Subcutaneous adipose tissue (tissue), 4 donors: ENCODE data around the gene SLK. TPM values are rescaled to one million over a fixed set of nuclear protein-coding genes. Genes with fewer than 3 reads are reported as not detected.

Experiments used
- total RNA-seq, 4 donors: library from RNA; depleted of rRNA; stranded (reverse); fragments of >200 nt; gene quantifications; one replicate each; pipeline ENCODE4 v1.1.0, GENCODE V29; 2016
- TF ChIP-seq, protein P1 (sequence below): fragments of 450-650 bp; IDR thresholded peaks from one replicate; pipeline ENCODE4 v1.5.1; 2016; ENCODE audit warnings: low read depth, mild to moderate bottlenecking, control low read depth, antibody characterized with exemption, moderate library complexity

The SLK gene
- total RNA-seq, 4 donors from 2014 or later, result 47.4 to 73.5 (median 65.9) TPM

DNA sequence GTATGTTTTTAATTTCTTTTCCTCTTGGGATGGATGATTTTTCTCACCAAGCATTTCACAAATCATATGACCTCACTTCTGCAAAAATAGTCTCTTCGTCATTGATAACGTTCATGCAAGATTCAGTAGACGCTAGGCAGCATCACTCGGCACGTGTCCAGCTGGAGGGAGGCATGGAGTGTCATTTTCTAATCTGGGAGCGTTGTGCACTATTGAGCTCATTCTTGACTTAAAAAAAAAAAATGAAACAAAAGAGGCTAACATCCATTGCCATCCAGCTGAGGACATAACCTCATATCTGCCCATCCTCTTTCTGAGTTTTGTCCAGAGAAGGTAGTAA is 62.6 kb downstream of the SLK start:
- TF ChIP-seq, protein P1, sequence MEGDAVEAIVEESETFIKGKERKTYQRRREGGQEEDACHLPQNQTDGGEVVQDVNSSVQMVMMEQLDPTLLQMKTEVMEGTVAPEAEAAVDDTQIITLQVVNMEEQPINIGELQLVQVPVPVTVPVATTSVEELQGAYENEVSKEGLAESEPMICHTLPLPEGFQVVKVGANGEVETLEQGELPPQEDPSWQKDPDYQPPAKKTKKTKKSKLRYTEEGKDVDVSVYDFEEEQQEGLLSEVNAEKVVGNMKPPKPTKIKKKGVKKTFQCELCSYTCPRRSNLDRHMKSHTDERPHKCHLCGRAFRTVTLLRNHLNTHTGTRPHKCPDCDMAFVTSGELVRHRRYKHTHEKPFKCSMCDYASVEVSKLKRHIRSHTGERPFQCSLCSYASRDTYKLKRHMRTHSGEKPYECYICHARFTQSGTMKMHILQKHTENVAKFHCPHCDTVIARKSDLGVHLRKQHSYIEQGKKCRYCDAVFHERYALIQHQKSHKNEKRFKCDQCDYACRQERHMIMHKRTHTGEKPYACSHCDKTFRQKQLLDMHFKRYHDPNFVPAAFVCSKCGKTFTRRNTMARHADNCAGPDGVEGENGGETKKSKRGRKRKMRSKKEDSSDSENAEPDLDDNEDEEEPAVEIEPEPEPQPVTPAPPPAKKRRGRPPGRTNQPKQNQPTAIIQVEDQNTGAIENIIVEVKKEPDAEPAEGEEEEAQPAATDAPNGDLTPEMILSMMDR, result no peak

GRCh38 chr10:104031631-104032030 is 64.7 kb downstream of the SLK start:
- TF ChIP-seq, protein P1, result no peak

GRCh38 chr10:104032144-104032775 is 65.3 kb downstream of the SLK start:
- TF ChIP-seq, protein P1, result no peak

GRCh38 chr10:104033401-104033930 is 66.5 kb downstream of the SLK start:
- TF ChIP-seq, protein P1, result no peak

GRCh38 chr10:104033966-104034365 is 67.0 kb downstream of the SLK start:
- TF ChIP-seq, protein P1, result no peak

DNA sequence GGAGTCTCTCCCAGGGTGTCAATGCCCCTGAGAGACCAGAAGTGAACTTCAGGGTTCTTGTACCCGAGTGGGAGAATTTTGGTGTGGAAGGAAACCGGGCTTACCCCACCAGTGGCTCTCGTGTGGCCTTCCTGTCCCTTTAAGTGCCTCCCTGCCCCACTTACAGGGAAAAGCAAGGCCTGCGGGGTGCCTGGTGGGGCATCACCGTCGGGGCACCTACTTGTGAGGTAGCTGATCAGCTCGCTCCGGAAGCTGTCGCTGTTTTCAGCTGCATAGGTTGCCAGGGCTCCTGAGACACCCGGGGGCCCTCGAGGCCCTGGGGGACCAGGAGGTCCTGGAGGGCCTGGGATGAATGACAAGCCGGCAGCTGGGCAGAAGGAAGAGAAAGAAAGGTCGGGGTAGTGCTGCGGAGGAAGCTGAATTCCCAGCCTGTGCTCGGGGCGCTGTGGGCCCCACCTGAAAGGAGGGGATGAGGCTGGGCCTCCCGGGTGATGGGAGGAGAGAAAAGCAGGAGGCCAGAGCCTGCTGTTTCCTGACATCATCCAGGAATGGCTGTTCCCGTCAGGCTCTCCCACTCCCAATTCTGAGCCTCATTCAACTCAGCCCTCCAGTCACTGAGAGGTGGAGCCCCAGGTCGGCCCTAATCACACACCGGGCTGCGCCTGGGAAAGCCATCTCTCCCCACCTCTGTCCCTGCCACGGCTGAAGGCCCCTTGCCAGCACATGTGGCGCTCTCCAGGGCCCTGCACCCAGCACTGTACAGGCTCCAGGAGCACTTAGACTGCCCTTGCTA is 67.7 kb downstream of the SLK start:
- TF ChIP-seq, protein P1, result no peak
